GM21737 (cell line): Measurements from ENCODE around the gene TERC.

ENCODE experiments used
- ATAC-seq: cut with Tn5 transposase; IDR thresholded peaks from one replicate; pipeline ENCODE4 v1.9.1; 2021; ENCODE audit warnings: mild to moderate bottlenecking, moderate library complexity; ENCODE audit not compliant: unreplicated experiment

TERC gene

GRCh38 chr3:169764882-169765612 lies at the start of gene TERC:
Gene TERC (minus strand): TSS chr3:169765060.
- peak; percentile 72 for ATAC-seq

GRCh38 chr3:169813757-169814517 lies 49.1 kb upstream of the TERC start:
- ATAC-seq, result peak; percentile 85

- ATAC-seq, result no peak
Measured at GRCh38 chr3:169813278-169813677, 48.4 kb upstream of the TERC start.

GRCh38 chr3:169812332-169813235 lies 47.7 kb upstream of the TERC start, which contains the start of the genes LRRC34 and LRRIQ4:
Gene LRRC34 (minus strand): TSS chr3:169812904. CDS start chr3:169812548, 356 bp downstream.
Gene LRRIQ4 (plus strand): TSS chr3:169812870. CDS start chr3:169821922, 9,052 bp downstream.
- ATAC-seq, result peak; percentile 69

GRCh38 chr3:169811631-169812331 lies 46.9 kb upstream of the TERC start:
- peak; percentile 9 for ATAC-seq

GRCh38 chr3:169809230-169809795 lies 44.5 kb upstream of the TERC start:
- ATAC-seq, result no peak

GRCh38 chr3:169804681-169805080 lies 39.8 kb upstream of the TERC start:
- no peak for ATAC-seq

GRCh38 chr3:169792359-169792758 lies 27.5 kb upstream of the TERC start:
- no peak for ATAC-seq

- ATAC-seq, result no peak
Measured at GRCh38 chr3:169790687-169791429, 26.0 kb upstream of the TERC start.

- no peak for ATAC-seq
Measured at GRCh38 chr3:169790219-169790618, 25.4 kb upstream of the TERC start.

GRCh38 chr3:169787791-169788190 lies 22.9 kb upstream of the TERC start:
- no peak for ATAC-seq

GRCh38 chr3:169787120-169787519 lies 22.3 kb upstream of the TERC start:
- no peak for ATAC-seq

GRCh38 chr3:169781209-169781855 lies 16.5 kb upstream of the TERC start:
- ATAC-seq, result no peak

- no peak for ATAC-seq
Measured at GRCh38 chr3:169780742-169781141, 15.9 kb upstream of the TERC start.

GRCh38 chr3:169777822-169778221 lies 13.0 kb upstream of the TERC start:
- ATAC-seq, result no peak

GRCh38 chr3:169774186-169774585 lies 9.3 kb upstream of the TERC start:
- ATAC-seq, result no peak

GRCh38 chr3:169772897-169773816 lies 8.3 kb upstream of the TERC start, which contains the start of gene MYNN:
Gene MYNN (plus strand): TSS chr3:169773396. CDS start chr3:169774296, 900 bp downstream.
- ATAC-seq, result peak; percentile 84
